HG03571 (cell line): ENCODE results near the gene SNTB2.

ENCODE experiments used
- ATAC-seq: cut with Tn5 transposase; IDR thresholded peaks from one replicate; pipeline ENCODE4 v1.9.1; 2021; ENCODE audit not compliant: unreplicated experiment

The SNTB2 gene

GRCh38 chr16:69338557-69339288 lies 151.8 kb downstream of the SNTB2 start:
- no peak for ATAC-seq

- ATAC-seq: peak; percentile 86
These were observed 152.5 kb downstream of the SNTB2 start, which contains the start of the genes COG8 and NIP7 for GRCh38 chr16:69339289-69340094. Gene COG8, minus strand, starts transcription at chr16:69339564. Its CDS starts 12 bp downstream, at chr16:69339552. Gene NIP7, plus strand, starts transcription at chr16:69339772. Its CDS starts 58 bp downstream, at chr16:69339830.

DNA sequence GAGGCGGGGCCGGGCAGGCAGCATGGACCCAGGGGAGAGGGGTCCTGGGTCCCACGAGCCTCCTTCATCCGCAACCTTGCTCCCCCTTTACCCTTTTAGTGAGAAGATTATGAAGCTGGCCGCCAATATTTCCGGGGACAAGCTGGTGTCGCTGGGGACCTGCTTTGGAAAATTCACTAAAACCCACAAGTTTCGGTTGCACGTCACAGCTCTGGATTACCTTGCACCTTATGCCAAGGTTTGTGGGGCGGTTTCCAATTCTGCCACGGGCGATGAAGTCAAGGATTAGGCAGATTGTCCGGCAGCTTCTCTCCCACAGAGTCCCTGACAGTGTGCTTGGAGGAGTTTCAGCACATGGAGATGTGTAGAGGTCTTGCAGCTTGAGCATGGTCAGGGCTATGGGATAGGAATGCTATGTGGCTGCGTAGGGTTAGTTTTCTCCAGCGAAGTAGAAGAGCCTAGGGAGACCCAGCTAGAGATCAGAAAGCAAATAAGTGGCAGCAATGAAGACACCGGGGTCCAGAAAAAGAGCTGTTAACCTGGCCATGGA lies 153.2 kb downstream of the SNTB2 start:
- no peak for ATAC-seq

DNA sequence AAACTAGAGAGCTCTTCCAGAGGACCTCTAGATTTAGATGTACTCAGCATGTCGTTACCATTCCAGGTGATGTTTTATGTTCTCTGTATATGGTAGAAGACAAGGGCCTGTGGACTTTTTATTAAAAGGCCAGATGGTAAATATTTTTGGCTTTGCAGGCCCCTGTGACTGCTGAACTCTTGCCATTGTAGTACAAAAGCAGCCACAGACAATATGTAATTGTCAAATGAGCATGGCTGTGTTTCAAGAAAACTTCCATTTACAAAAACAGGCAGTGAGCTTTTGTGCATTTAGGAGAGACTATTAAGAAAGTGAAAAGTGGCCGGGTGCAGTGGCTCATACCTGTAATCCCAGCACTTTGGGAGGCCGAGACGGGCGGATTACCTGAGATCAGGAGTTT lies 157.2 kb downstream of the SNTB2 start:
- no peak for ATAC-seq

DNA sequence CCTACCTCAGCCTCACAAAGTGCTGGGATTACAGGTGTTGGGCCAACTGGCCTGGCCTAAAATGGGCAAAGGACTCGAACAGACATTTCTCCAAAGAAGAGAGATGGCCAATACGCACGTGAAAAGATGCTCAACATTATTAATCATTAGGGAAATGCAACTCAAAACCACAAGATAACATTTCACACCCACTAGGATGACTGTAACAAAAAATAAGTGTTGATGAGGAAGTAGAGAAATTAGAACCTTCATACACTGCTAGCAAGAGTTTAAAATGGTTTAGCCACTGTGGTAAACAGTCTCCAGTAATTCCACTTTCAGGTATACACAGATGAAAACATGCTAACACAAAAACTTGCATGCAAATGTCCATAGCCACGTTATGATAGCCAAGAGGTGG lies 159.0 kb downstream of the SNTB2 start:
- ATAC-seq: no peak

- no peak for ATAC-seq
These were observed 159.7 kb downstream of the SNTB2 start for GRCh38 chr16:69346683-69347082.

- no peak for ATAC-seq
These were observed 161.3 kb downstream of the SNTB2 start for GRCh38 chr16:69348222-69348621.

- ATAC-seq: no peak
These were observed 162.6 kb downstream of the SNTB2 start for GRCh38 chr16:69349536-69349935.

DNA sequence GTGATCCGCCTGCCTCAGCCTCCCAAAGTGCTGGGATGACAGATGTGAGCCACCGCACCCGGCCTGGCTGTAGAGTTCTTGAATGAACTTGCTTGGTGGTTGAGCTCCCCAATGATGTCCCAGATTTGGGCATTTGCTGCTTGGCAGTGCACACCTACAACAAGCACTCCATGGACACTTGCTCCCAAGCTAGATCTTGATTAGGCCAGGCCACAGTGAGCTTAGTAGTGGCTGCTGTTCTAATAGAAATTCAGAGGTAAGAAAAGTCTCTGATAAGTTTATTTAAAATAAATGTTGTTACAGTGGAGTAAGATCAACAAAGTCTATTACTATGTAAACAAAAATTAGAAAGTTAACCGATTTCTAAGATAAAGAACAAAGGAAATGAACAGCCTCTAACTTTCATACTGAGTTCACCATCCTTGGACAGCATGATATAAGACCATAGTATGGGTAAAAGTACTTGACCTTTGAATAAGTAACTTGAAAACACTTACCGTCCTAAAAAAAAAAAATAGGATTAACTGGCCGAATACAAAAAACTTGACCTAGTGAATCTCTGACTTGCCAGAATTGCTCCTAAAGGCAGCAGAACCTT lies 163.7 kb downstream of the SNTB2 start:
- ATAC-seq: no peak

GRCh38 chr16:69351309-69352027 lies 164.5 kb downstream of the SNTB2 start, which contains the start of gene TMED6:
Gene TMED6, minus strand, starts transcription at chr16:69351786. Its CDS starts 33 bp downstream, at chr16:69351753.
- no peak for ATAC-seq
